ENCODE measurements around the gene AVPR1A. TPM values are rescaled to one million over a fixed set of nuclear protein-coding genes. Genes with fewer than 3 reads are reported as not detected.

AVPR1A gene
- total RNA-seq, 2 donors from 2014 or later: not detected

- Mint-ChIP-seq H3K4me1 (no peaks in the 10 kb centered on the region), H3K4me3 (no peak overlapping the region), H3K27ac (no peak overlapping the region), H3K9me3 (no peaks in the 10 kb centered on the region), H3K36me3 (ENCODE audit: low read depth) (no peaks in the 10 kb centered on the region), H3K27me3 (ENCODE audit: insufficient read depth) (peaks cover 10% of the 10 kb centered on the region)
- H3K27ac ChIP-seq (ENCODE audit: low read depth, low read length): no peak overlapping the region
- no peaks in the 10 kb centered on the region for H3K9me3 ChIP-seq (ENCODE audit: control insufficient read depth, low read length)
- H3K36me3 ChIP-seq (ENCODE audit: control insufficient read depth, insufficient read depth, low read length): no peaks in the 10 kb centered on the region
- no peak overlapping the region for H3K9ac ChIP-seq (ENCODE audit: extremely low read depth, low read length, poor library complexity, severe bottlenecking)
- WGBS, 2 experiments (ENCODE audit: insufficient coverage in 1 of 2, insufficient read length in 1 of 2): 92 to 100% methylated on average over 1 of the region's 4 CpGs
- H3K4me1 ChIP-seq (ENCODE audit: control insufficient read depth, insufficient read depth, low read length): no peaks in the 10 kb centered on the region
- TF ChIP-seq CTCF (conservative IDR thresholded peaks at IDR 0.05): no peak
- DNase-seq: no peak
- no peak overlapping the region for H3K4me3 ChIP-seq (ENCODE audit: low read length)
- peaks cover under 1% of the 10 kb centered on the region for H3K27me3 ChIP-seq (ENCODE audit: control insufficient read depth, insufficient read depth, low read length, poor library complexity, severe bottlenecking)
These were observed 12.5 kb downstream of the AVPR1A start for GRCh38 chr12:63138488-63138887.

GRCh38 chr12:63133981-63134380 is 17.0 kb downstream of the AVPR1A start:
- no peak overlapping the region for H3K4me3 ChIP-seq (ENCODE audit: low read length)
- Mint-ChIP-seq H3K27ac (no peak overlapping the region), H3K27me3 (ENCODE audit: insufficient read depth) (peaks cover 3% of the 10 kb centered on the region), H3K4me3 (no peak overlapping the region), H3K4me1 (no peaks in the 10 kb centered on the region), H3K36me3 (ENCODE audit: low read depth) (no peaks in the 10 kb centered on the region), H3K9me3 (no peaks in the 10 kb centered on the region)
- H3K9me3 ChIP-seq (ENCODE audit: control insufficient read depth, low read length): no peaks in the 10 kb centered on the region
- 96 to 100% methylated on average over 2 to 4 of the region's 4 CpGs for WGBS, 2 experiments (ENCODE audit: insufficient coverage in 1 of 2, insufficient read length in 1 of 2)
- H3K4me1 ChIP-seq (ENCODE audit: control insufficient read depth, insufficient read depth, low read length): no peaks in the 10 kb centered on the region
- no peak for DNase-seq
- no peaks in the 10 kb centered on the region for H3K36me3 ChIP-seq (ENCODE audit: control insufficient read depth, insufficient read depth, low read length)
- H3K27me3 ChIP-seq (ENCODE audit: control insufficient read depth, insufficient read depth, low read length, poor library complexity, severe bottlenecking): no peaks in the 10 kb centered on the region
- TF ChIP-seq CTCF (conservative IDR thresholded peaks at IDR 0.05): no peak
- no peak overlapping the region for H3K9ac ChIP-seq (ENCODE audit: extremely low read depth, low read length, poor library complexity, severe bottlenecking)
- no peak overlapping the region for H3K27ac ChIP-seq (ENCODE audit: low read depth, low read length)

- peaks cover 3% of the 10 kb centered on the region for H3K27me3 Mint-ChIP-seq (ENCODE audit: insufficient read depth)
These were observed 18.8 kb downstream of the AVPR1A start for GRCh38 chr12:63132201-63132600.

More at GRCh38 chr12:63132201-63132600, 18.8 kb downstream of the AVPR1A start:
- Histone ChIP-seq H3K9ac (ENCODE audit: extremely low read depth, low read length, poor library complexity, severe bottlenecking) (no peak overlapping the region), H3K9me3 (ENCODE audit: control insufficient read depth, low read length) (no peaks in the 10 kb centered on the region), H3K27ac (ENCODE audit: low read depth, low read length) (no peak overlapping the region), H3K4me3 (ENCODE audit: low read length) (no peak overlapping the region), H3K4me1 (ENCODE audit: control insufficient read depth, insufficient read depth, low read length) (no peaks in the 10 kb centered on the region), H3K27me3 (ENCODE audit: control insufficient read depth, insufficient read depth, low read length, poor library complexity, severe bottlenecking) (no peaks in the 10 kb centered on the region), H3K36me3 (ENCODE audit: control insufficient read depth, insufficient read depth, low read length) (no peaks in the 10 kb centered on the region)
- Mint-ChIP-seq H3K27ac (no peak overlapping the region), H3K4me1 (no peaks in the 10 kb centered on the region), H3K9me3 (no peaks in the 10 kb centered on the region), H3K4me3 (no peak overlapping the region), H3K36me3 (ENCODE audit: low read depth) (no peaks in the 10 kb centered on the region)
- 81 to 91% methylated on average over 1 of the region's 1 CpG for WGBS, 2 experiments (ENCODE audit: insufficient coverage in 1 of 2, insufficient read length in 1 of 2)
- DNase-seq: no peak
- TF ChIP-seq CTCF (conservative IDR thresholded peaks at IDR 0.05): no peak
